ENCODE measurements around the gene CRMP1. TPM values are rescaled to one million over a fixed set of nuclear protein-coding genes. Genes with fewer than 3 reads are reported as not detected.

Gene CRMP1
- total RNA-seq, 1 donor from 2014 or later: 15.7 TPM

DNA sequence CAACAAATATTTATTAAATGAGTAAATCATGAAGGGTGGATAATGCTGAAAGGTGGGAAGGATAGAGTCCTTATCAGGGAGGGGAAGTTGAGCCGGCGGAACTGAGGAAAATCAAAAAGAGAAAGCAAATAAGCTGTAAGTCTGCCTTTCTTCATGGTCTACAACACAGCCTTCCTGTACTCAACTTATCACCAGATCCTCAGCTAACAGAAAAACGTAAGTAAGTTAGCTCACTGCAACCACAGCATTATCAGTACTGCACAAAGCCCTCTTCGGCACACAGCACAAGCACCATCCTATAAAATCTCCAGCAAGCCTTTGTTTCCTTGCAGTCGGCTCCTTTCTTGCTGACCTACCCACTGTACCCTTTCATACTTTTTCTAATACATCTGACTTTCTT is 70.3 kb downstream of the CRMP1 start:
- Mint-ChIP-seq H3K4me1 (no peaks in the 10 kb centered on the region), H3K27ac (no peak overlapping the region), H3K4me3 (no peak overlapping the region), H3K27me3 (ENCODE audit: low read depth) (no peaks in the 10 kb centered on the region), H3K9me3 (no peaks in the 10 kb centered on the region), H3K36me3 (peaks cover 70% of the 10 kb centered on the region)
- no peak for DNase-seq (ENCODE audit: low spot score in 2 of 2, unreplicated experiment in 2 of 2)
- TF ChIP-seq, protein P1, sequence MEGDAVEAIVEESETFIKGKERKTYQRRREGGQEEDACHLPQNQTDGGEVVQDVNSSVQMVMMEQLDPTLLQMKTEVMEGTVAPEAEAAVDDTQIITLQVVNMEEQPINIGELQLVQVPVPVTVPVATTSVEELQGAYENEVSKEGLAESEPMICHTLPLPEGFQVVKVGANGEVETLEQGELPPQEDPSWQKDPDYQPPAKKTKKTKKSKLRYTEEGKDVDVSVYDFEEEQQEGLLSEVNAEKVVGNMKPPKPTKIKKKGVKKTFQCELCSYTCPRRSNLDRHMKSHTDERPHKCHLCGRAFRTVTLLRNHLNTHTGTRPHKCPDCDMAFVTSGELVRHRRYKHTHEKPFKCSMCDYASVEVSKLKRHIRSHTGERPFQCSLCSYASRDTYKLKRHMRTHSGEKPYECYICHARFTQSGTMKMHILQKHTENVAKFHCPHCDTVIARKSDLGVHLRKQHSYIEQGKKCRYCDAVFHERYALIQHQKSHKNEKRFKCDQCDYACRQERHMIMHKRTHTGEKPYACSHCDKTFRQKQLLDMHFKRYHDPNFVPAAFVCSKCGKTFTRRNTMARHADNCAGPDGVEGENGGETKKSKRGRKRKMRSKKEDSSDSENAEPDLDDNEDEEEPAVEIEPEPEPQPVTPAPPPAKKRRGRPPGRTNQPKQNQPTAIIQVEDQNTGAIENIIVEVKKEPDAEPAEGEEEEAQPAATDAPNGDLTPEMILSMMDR (IDR thresholded peaks at IDR 0.05; ENCODE audit: unreplicated experiment): no peak

DNA sequence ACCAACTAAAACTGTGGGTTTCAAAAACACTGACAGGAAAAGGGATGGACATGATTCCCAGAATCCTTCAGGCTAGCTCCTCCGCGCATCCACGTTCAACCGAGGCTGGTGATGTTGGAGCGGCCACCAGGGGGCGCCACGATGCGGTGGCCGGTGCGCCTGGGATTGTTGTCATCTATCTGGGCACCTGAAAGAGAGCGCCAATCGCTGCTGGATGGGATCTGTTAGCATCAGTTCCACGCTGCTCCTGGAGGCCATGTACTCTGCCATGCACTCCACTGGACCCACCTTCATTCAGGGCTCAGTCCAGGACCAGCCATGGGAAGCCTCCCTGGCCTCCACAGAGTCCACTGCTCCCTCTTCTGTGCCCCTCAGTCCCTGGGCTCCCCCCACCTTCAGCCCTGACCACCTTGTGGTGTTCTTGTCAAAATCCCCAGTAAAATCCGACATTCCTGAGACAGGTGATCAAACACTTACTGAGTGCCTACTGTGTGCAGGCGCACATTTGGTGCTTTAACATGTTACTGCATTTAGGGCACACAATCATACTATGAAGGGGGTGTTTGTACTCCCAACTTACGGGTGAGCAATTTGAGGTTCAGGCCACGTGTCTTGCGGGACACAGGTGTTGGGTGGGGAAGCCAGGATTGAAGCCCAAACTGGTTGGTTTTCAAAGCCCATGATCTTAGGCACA is 71.1 kb downstream of the CRMP1 start:
- no peaks in the 10 kb centered on the region for H3K4me1 Mint-ChIP-seq
- DNase-seq (ENCODE audit: low spot score in 2 of 2, unreplicated experiment in 2 of 2): no peak
- H3K9me3 Mint-ChIP-seq: no peaks in the 10 kb centered on the region
- no peak overlapping the region for H3K4me3 Mint-ChIP-seq
- no peak overlapping the region for H3K27ac Mint-ChIP-seq
- TF ChIP-seq, protein P1 (IDR thresholded peaks at IDR 0.05; ENCODE audit: unreplicated experiment): peak; percentile 81
- H3K36me3 Mint-ChIP-seq: peaks cover 71% of the 10 kb centered on the region
- H3K27me3 Mint-ChIP-seq (ENCODE audit: low read depth): no peaks in the 10 kb centered on the region

DNA sequence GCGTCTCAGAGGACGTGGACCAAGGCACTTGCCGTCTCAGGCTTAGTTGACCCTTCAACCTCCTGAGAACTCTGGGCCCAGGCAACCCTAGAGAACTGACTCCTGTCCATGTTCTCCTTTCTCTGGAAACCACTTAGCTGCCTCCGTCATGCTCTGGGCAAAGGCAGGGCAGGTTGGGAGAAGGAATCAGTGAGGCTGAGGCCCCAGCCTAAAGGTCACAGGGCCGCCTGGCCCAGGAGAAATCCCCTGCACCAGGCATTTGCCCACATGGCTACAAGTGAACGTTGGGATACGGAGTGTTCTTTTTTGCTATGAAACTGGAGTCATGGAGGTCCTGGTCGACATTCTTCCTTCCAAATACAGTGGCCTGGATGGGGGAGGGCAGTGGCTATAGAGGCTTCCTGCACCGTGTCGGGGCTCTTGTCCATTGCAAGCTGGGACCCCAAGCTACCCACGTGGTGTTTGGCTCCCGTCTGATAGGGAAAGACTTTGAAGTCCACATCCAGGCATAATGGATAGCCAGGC is 76.0 kb downstream of the CRMP1 start:
- TF ChIP-seq, protein P1 (IDR thresholded peaks at IDR 0.05; ENCODE audit: unreplicated experiment): no peak
- DNase-seq (ENCODE audit: low spot score in 2 of 2, unreplicated experiment in 2 of 2): no peak
- Mint-ChIP-seq H3K9me3 (no peaks in the 10 kb centered on the region), H3K27me3 (ENCODE audit: low read depth) (no peaks in the 10 kb centered on the region), H3K36me3 (peaks cover 55% of the 10 kb centered on the region), H3K27ac (no peak overlapping the region), H3K4me3 (no peak overlapping the region), H3K4me1 (no peaks in the 10 kb centered on the region)

DNA sequence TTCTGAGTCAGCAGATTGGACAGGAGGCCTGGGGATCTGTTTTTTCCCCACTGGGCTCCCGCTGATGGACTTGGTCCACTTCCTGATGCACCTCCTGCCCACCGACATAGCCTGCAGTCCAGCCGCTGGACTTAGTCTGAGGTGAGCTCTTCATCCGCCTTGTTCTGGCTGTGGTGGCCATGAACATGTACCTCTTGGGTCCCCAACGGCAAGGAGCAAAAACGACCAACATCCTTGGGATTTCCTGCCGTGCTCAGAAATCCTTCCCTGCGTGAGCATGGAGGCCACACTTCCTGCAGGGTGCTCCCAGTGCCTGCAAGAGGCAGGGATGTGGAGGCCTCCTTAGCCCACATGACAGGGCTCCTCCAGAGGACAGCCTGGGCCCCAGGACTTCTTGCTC is 76.8 kb downstream of the CRMP1 start:
- no peaks in the 10 kb centered on the region for H3K27me3 Mint-ChIP-seq (ENCODE audit: low read depth)
- no peaks in the 10 kb centered on the region for H3K4me1 Mint-ChIP-seq
- H3K9me3 Mint-ChIP-seq: no peaks in the 10 kb centered on the region
- H3K4me3 Mint-ChIP-seq: no peak overlapping the region
- DNase-seq (ENCODE audit: low spot score in 2 of 2, unreplicated experiment in 2 of 2): no peak
- peaks cover 53% of the 10 kb centered on the region for H3K36me3 Mint-ChIP-seq
- H3K27ac Mint-ChIP-seq: no peak overlapping the region
- TF ChIP-seq, protein P1 (IDR thresholded peaks at IDR 0.05; ENCODE audit: unreplicated experiment): no peak

DNA sequence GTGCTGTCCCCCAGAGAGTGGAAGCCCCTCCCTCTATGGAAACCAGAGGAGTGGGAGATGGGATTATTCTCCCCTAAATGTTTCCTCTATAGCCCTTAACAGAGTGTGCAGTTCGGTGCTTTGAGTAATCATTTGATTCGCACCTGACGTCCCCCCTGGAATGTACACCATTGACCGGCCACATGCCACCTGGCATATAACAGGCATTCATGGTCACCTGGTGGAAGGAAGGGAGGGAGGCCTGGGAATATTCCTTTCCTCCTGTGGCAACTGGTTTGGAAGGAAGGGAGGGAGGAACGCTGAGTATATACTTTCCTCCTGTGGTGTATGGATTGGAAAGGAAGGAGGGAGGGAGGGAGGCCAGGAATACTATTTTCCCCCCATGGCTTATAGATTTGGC is 77.2 kb downstream of the CRMP1 start:
- no peaks in the 10 kb centered on the region for H3K4me1 Mint-ChIP-seq
- H3K36me3 Mint-ChIP-seq: peaks cover 53% of the 10 kb centered on the region
- no peak overlapping the region for H3K27ac Mint-ChIP-seq
- TF ChIP-seq, protein P1 (IDR thresholded peaks at IDR 0.05; ENCODE audit: unreplicated experiment): no peak
- no peak overlapping the region for H3K4me3 Mint-ChIP-seq
- H3K9me3 Mint-ChIP-seq: no peaks in the 10 kb centered on the region
- H3K27me3 Mint-ChIP-seq (ENCODE audit: low read depth): no peaks in the 10 kb centered on the region
- DNase-seq (ENCODE audit: low spot score in 2 of 2, unreplicated experiment in 2 of 2): no peak
